ENCODE data around the gene MYL1. TPM values are rescaled to one million over a fixed set of nuclear protein-coding genes. Genes with fewer than 3 reads are reported as not detected.

MYL1 gene
- total and polyA plus RNA-seq, 2 of the 4 experiments (the other 2 are of a cell fraction): not detected

- no peak overlapping the region for H2BK120ac ChIP-seq (ENCODE audit: low read depth, low read length)
- H2BK15ac ChIP-seq (ENCODE audit: low read depth, low read length): no peak overlapping the region
- no peak overlapping the region for H2AFZ ChIP-seq (replicated peaks; ENCODE audit: low read length, poor library complexity)
- H3K27me3 ChIP-seq (ENCODE audit: control insufficient read depth, insufficient read depth, low read length): no peaks in the 10 kb centered on the region
- H2BK5ac ChIP-seq (ENCODE audit: low read depth, low read length, poor library complexity, severe bottlenecking): no peak overlapping the region
- H3K4me2 ChIP-seq (ENCODE audit: low read depth, low read length): no peak overlapping the region
- in situ Hi-C loops (cut with MboI; ENCODE audit: low sequenced_read_pairs) (no loop called here), intact Hi-C loops (cut with micrococcal nuclease) (no loop called here), dilution Hi-C loops (cut with HindIII; ENCODE audit: low sequenced_read_pairs, unreplicated experiment) (no loop called here)
- no peak overlapping the region for H3K23ac ChIP-seq (ENCODE audit: low read depth, low read length)
- BruUV-seq (replicated peaks): no TSS peak
- ChIA-PET CTCF (interaction anchor here (1.0 kb wide), 1 partner anchor 58 kb away, joined by 3 read pairs; no protein-coding TSS in a partner anchor), POLR2A (ENCODE audit: unreplicated experiment) (no interaction called here)
- H3K4me3 ChIP-seq (ENCODE audit: insufficient read depth, low read depth, low read length): no peak overlapping the region
- H3K18ac ChIP-seq (ENCODE audit: low read depth, low read length): no peak overlapping the region
- TF ChIP-seq MAZ (IDR thresholded peaks at IDR 0.05; ENCODE audit: borderline replicate concordance, low read depth, low read length): no peak
- TF ChIP-seq USF2 (IDR thresholded peaks at IDR 0.05; ENCODE audit: low read depth, low read length): no peak
- no peak for TF ChIP-seq MXI1 (IDR thresholded peaks at IDR 0.05; ENCODE audit: borderline replicate concordance, low read depth, low read length)
- TF ChIP-seq RAD21 (IDR thresholded peaks at IDR 0.05; ENCODE audit: low read length): no peak
- no peak for TF ChIP-seq CTCF (conservative IDR thresholded peaks at IDR 0.05; ENCODE audit: low read depth, low read length)
- DNase-seq (no peak), ATAC-seq (ENCODE audit: low read depth) (no peak)
- no peak overlapping the region for H3K56ac ChIP-seq (ENCODE audit: extremely low read depth, insufficient read depth, low read length)
- H3K9me1 ChIP-seq (ENCODE audit: insufficient read depth, low read length): no peaks in the 10 kb centered on the region
- H3K14ac ChIP-seq (replicated peaks; ENCODE audit: low read depth, low read length): no peak overlapping the region
- H3K36me3 ChIP-seq (ENCODE audit: control insufficient read depth, insufficient read depth, low read length): no peaks in the 10 kb centered on the region
- H4K91ac ChIP-seq (ENCODE audit: insufficient read depth, low read depth, low read length): no peak overlapping the region
- WGBS, 2 experiments (ENCODE audit: extremely low coverage in 2 of 2, insufficient read length in 1 of 2): no CpG with 5 or more reads among the region's 4 CpGs
- H3K9ac ChIP-seq (ENCODE audit: low read depth, low read length): no peak overlapping the region
- no peak overlapping the region for H2AK5ac ChIP-seq (ENCODE audit: low read depth, low read length)
- no peaks in the 10 kb centered on the region for H3K9me3 ChIP-seq (ENCODE audit: control insufficient read depth, insufficient read depth, low read length)
- no peak overlapping the region for H4K8ac ChIP-seq (ENCODE audit: low read depth in 2 of 2, low read length in 2 of 2)
- no peak overlapping the region for H3K4ac ChIP-seq (ENCODE audit: low read depth, low read length)
- no peaks in the 10 kb centered on the region for H3K4me1 ChIP-seq (ENCODE audit: control insufficient read depth, insufficient read depth, low read length)
- H4K5ac ChIP-seq (ENCODE audit: low read depth, low read length): no peak overlapping the region
- no peaks in the 10 kb centered on the region for H3K79me1 ChIP-seq (ENCODE audit: low read depth in 1 of 2, low read length in 2 of 2)
- no peak overlapping the region for H3K27ac ChIP-seq (ENCODE audit: insufficient read depth, low read length)
- H2BK20ac ChIP-seq (ENCODE audit: low read depth, low read length): no peak overlapping the region
- no peak overlapping the region for H2AK9ac ChIP-seq (replicated peaks; ENCODE audit: low read depth, low read length, poor library complexity)
- H4K20me1 ChIP-seq (ENCODE audit: insufficient read depth, low read length): no peaks in the 10 kb centered on the region
Measured at GRCh38 chr2:210324458-210324857, 9.5 kb upstream of the MYL1 start.

All from IMR-90 (cell line).